ENCODE data around the gene RPL36.

RPL36 gene

DNA sequence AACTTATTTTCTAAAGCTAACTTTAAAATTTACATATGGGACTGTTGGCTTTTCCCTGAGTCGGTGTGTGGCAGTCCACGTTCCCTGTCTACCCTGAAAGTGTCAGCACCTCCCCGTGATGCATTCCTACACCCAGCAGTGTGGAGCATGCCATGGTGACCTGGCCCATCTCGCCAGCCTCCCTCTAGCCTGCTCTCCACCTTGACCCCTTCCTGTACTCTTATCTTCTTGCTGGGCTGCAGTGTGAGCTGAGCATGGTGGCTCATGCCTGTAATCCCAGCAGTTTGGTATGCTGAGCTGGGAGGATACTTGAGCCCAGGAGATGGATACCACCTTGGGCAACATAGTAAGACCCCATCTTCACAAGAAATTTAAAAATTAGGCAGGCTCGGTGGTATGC, 35.2 kb upstream of the RPL36 start:
- no peak overlapping the region for H3K4me3 ChIP-seq (ENCODE audit: severe bottlenecking)
- H3K36me3 ChIP-seq (ENCODE audit: low read depth): peaks cover 93% of the 10 kb centered on the region
- no peak for DNase-seq (ENCODE audit: low spot score)
- H3K9me3 ChIP-seq (ENCODE audit: severe bottlenecking): no peaks in the 10 kb centered on the region
- ATAC-seq (ENCODE audit: low read depth): no peak
- no peaks in the 10 kb centered on the region for H3K4me1 ChIP-seq (ENCODE audit: insufficient read depth, poor library complexity, severe bottlenecking)
- no peaks in the 10 kb centered on the region for H3K27me3 ChIP-seq (ENCODE audit: insufficient read depth, poor library complexity, severe bottlenecking)
- H3K27ac ChIP-seq (ENCODE audit: poor library complexity, severe bottlenecking): no peak overlapping the region
- TF ChIP-seq, protein P1, sequence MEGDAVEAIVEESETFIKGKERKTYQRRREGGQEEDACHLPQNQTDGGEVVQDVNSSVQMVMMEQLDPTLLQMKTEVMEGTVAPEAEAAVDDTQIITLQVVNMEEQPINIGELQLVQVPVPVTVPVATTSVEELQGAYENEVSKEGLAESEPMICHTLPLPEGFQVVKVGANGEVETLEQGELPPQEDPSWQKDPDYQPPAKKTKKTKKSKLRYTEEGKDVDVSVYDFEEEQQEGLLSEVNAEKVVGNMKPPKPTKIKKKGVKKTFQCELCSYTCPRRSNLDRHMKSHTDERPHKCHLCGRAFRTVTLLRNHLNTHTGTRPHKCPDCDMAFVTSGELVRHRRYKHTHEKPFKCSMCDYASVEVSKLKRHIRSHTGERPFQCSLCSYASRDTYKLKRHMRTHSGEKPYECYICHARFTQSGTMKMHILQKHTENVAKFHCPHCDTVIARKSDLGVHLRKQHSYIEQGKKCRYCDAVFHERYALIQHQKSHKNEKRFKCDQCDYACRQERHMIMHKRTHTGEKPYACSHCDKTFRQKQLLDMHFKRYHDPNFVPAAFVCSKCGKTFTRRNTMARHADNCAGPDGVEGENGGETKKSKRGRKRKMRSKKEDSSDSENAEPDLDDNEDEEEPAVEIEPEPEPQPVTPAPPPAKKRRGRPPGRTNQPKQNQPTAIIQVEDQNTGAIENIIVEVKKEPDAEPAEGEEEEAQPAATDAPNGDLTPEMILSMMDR (IDR thresholded peaks at IDR 0.05; ENCODE audit: poor library complexity, severe bottlenecking): no peak

- DNase-seq (ENCODE audit: low spot score) (no peak), ATAC-seq (ENCODE audit: low read depth) (no peak)
- no peaks in the 10 kb centered on the region for H3K9me3 ChIP-seq (ENCODE audit: severe bottlenecking)
- TF ChIP-seq, protein P1 (IDR thresholded peaks at IDR 0.05; ENCODE audit: poor library complexity, severe bottlenecking): no peak
- H3K4me3 ChIP-seq (ENCODE audit: severe bottlenecking): no peak overlapping the region
- no peak overlapping the region for H3K27ac ChIP-seq (ENCODE audit: poor library complexity, severe bottlenecking)
- no peaks in the 10 kb centered on the region for H3K27me3 ChIP-seq (ENCODE audit: insufficient read depth, poor library complexity, severe bottlenecking)
- no peaks in the 10 kb centered on the region for H3K4me1 ChIP-seq (ENCODE audit: insufficient read depth, poor library complexity, severe bottlenecking)
- peaks cover 89% of the 10 kb centered on the region for H3K36me3 ChIP-seq (ENCODE audit: low read depth)
These were observed 34.7 kb upstream of the RPL36 start for GRCh38 chr19:5655412-5655811.

- no peak overlapping the region for H3K27ac ChIP-seq (ENCODE audit: poor library complexity, severe bottlenecking)
- no peak overlapping the region for H3K4me3 ChIP-seq (ENCODE audit: severe bottlenecking)
- no peaks in the 10 kb centered on the region for H3K4me1 ChIP-seq (ENCODE audit: insufficient read depth, poor library complexity, severe bottlenecking)
- no peaks in the 10 kb centered on the region for H3K9me3 ChIP-seq (ENCODE audit: severe bottlenecking)
- H3K27me3 ChIP-seq (ENCODE audit: insufficient read depth, poor library complexity, severe bottlenecking): no peaks in the 10 kb centered on the region
- ATAC-seq (ENCODE audit: low read depth) (no peak), DNase-seq (ENCODE audit: low spot score) (no peak)
- TF ChIP-seq, protein P1 (IDR thresholded peaks at IDR 0.05; ENCODE audit: poor library complexity, severe bottlenecking): no peak
- peaks cover 82% of the 10 kb centered on the region for H3K36me3 ChIP-seq (ENCODE audit: low read depth)
These were observed 28.6 kb upstream of the RPL36 start for GRCh38 chr19:5661483-5661882.

- Histone ChIP-seq H3K4me3 (ENCODE audit: severe bottlenecking) (no peak overlapping the region), H3K9me3 (ENCODE audit: severe bottlenecking) (no peaks in the 10 kb centered on the region), H3K4me1 (ENCODE audit: insufficient read depth, poor library complexity, severe bottlenecking) (no peaks in the 10 kb centered on the region), H3K27ac (ENCODE audit: poor library complexity, severe bottlenecking) (no peak overlapping the region), H3K36me3 (ENCODE audit: low read depth) (peaks cover 79% of the 10 kb centered on the region), H3K27me3 (ENCODE audit: insufficient read depth, poor library complexity, severe bottlenecking) (no peaks in the 10 kb centered on the region)
- TF ChIP-seq, protein P1 (IDR thresholded peaks at IDR 0.05; ENCODE audit: poor library complexity, severe bottlenecking): no peak
- no peak for DNase-seq (ENCODE audit: low spot score)
- ATAC-seq (ENCODE audit: low read depth): no peak
These were observed 26.2 kb upstream of the RPL36 start for GRCh38 chr19:5663904-5664303.

DNA sequence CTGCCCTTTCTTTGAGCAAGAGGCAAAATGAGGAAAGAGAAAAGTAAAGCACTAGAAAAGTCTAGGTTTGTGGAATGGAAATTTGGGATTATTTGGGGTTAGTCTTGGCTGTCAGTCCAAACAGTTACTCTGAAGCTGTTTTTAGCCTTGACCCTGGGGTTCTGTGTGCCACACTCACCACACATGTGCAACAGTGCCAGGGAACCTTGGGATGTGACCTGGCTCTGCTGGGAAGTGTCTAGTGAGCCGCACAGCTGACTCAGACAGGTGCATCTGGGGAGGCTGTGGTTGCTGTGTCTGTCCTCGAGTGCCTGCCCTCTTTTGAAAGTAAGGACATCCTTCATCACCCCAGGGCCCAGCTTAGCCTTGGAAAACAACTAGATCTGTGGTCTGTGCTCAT, 25.6 kb upstream of the RPL36 start:
- TF ChIP-seq, protein P1 (IDR thresholded peaks at IDR 0.05; ENCODE audit: poor library complexity, severe bottlenecking): no peak
- Histone ChIP-seq H3K9me3 (ENCODE audit: severe bottlenecking) (no peaks in the 10 kb centered on the region), H3K4me1 (ENCODE audit: insufficient read depth, poor library complexity, severe bottlenecking) (no peaks in the 10 kb centered on the region), H3K27ac (ENCODE audit: poor library complexity, severe bottlenecking) (no peak overlapping the region), H3K27me3 (ENCODE audit: insufficient read depth, poor library complexity, severe bottlenecking) (no peaks in the 10 kb centered on the region), H3K4me3 (ENCODE audit: severe bottlenecking) (no peak overlapping the region), H3K36me3 (ENCODE audit: low read depth) (peaks cover 79% of the 10 kb centered on the region)
- DNase-seq (ENCODE audit: low spot score) (no peak), ATAC-seq (ENCODE audit: low read depth) (no peak)

All from RWPE2 (cell line).